ENCODE results near the gene PPP1R37. TPM values are rescaled to one million over a fixed set of nuclear protein-coding genes. Genes with fewer than 3 reads are reported as not detected.

PPP1R37 gene
- total and polyA plus RNA-seq, 2 of the 13 experiments (the other 11 are each of a cell fraction or from before 2014, with no cell fraction given): 9.0 to 14.3 TPM

DNA sequence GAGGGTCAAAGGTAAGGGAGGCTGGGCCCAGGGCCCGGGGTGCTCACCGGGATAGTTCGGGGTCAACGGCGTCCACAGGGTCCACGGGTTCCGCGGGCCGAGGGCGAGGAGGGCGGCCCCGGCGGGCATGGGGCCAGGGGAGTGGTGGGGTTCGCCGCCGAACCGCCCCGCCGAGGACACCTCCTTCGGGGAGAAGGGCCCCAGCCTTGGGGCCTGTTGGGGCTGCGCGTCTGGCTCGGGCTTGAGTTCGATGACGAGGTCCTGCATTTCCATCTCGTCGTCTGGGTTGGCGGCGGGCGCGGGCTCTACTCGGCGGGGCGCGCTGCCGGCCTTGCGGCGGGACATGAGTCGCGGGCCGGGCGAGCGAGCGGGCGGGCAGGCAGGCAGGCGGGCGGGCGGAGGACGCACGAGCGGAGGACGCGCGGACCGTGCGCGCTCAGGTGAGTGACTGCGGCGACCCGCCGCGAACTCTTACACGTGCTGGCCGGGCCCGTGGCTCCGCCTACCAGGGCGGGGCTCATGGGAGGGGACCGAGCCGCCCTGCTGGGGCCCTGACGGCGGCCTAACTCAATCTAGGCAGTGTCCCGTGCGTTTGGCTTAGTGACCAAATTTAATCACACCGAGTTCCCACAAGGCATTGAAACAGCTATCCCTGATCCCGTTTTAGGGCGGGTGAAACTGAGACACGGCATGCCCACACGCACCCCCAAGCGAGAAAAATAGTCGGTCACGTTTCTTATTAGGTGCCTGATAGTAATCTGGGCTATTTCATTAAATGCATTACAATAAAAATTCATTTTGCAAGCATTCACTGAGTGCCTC, 16.7 kb upstream of the PPP1R37 start, which contains the start of gene ZNF296 (continued):
- TF ChIP-seq, protein P1, sequence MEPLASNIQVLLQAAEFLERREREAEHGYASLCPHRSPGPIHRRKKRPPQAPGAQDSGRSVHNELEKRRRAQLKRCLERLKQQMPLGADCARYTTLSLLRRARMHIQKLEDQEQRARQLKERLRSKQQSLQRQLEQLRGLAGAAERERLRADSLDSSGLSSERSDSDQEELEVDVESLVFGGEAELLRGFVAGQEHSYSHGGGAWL (CRISPR knock-in tag; IDR thresholded peaks at IDR 0.05): peak; percentile 69
- TF ChIP-seq FOXP1 (IDR thresholded peaks at IDR 0.05) (no peak), FOXP1 (CRISPR knock-in tag; IDR thresholded peaks at IDR 0.05) (no peak), ZNF616 (CRISPR knock-in tag; IDR thresholded peaks at IDR 0.05; ENCODE audit: low read depth) (peak; percentile 85; the same call in 1 of the 2 replicates), NCOA1 (CRISPR knock-in tag; IDR thresholded peaks at IDR 0.05) (no peak), ZNF713 (CRISPR knock-in tag; IDR thresholded peaks at IDR 0.05) (no peak), MIER3 (CRISPR knock-in tag; IDR thresholded peaks at IDR 0.05; ENCODE audit: borderline replicate concordance) (peak; percentile 19; the same call in 1 of the 2 replicates), EZH2 (conservative IDR thresholded peaks at IDR 0.05; ENCODE audit: low read depth, low read length) (no peak)
- TF ChIP-seq, protein P2, sequence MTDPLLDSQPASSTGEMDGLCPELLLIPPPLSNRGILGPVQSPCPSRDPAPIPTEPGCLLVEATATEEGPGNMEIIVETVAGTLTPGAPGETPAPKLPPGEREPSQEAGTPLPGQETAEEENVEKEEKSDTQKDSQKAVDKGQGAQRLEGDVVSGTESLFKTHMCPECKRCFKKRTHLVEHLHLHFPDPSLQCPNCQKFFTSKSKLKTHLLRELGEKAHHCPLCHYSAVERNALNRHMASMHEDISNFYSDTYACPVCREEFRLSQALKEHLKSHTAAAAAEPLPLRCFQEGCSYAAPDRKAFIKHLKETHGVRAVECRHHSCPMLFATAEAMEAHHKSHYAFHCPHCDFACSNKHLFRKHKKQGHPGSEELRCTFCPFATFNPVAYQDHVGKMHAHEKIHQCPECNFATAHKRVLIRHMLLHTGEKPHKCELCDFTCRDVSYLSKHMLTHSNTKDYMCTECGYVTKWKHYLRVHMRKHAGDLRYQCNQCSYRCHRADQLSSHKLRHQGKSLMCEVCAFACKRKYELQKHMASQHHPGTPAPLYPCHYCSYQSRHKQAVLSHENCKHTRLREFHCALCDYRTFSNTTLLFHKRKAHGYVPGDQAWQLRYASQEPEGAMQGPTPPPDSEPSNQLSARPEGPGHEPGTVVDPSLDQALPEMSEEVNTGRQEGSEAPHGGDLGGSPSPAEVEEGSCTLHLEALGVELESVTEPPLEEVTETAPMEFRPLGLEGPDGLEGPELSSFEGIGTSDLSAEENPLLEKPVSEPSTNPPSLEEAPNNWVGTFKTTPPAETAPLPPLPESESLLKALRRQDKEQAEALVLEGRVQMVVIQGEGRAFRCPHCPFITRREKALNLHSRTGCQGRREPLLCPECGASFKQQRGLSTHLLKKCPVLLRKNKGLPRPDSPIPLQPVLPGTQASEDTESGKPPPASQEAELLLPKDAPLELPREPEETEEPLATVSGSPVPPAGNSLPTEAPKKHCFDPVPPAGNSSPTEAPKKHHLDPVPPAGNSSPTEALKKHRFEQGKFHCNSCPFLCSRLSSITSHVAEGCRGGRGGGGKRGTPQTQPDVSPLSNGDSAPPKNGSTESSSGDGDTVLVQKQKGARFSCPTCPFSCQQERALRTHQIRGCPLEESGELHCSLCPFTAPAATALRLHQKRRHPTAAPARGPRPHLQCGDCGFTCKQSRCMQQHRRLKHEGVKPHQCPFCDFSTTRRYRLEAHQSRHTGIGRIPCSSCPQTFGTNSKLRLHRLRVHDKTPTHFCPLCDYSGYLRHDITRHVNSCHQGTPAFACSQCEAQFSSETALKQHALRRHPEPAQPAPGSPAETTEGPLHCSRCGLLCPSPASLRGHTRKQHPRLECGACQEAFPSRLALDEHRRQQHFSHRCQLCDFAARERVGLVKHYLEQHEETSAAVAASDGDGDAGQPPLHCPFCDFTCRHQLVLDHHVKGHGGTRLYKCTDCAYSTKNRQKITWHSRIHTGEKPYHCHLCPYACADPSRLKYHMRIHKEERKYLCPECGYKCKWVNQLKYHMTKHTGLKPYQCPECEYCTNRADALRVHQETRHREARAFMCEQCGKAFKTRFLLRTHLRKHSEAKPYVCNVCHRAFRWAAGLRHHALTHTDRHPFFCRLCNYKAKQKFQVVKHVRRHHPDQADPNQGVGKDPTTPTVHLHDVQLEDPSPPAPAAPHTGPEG (CRISPR knock-in tag; IDR thresholded peaks at IDR 0.05): peak; percentile 99

All from HepG2 (cell line).